ENCODE data around the gene SLC46A3.
"Not testable (repeated sequence)": the region's sequence is repeated elsewhere in the genome, so short reads cannot be mapped to it uniquely, and the experiment has no call there.

The SLC46A3 gene

DNA sequence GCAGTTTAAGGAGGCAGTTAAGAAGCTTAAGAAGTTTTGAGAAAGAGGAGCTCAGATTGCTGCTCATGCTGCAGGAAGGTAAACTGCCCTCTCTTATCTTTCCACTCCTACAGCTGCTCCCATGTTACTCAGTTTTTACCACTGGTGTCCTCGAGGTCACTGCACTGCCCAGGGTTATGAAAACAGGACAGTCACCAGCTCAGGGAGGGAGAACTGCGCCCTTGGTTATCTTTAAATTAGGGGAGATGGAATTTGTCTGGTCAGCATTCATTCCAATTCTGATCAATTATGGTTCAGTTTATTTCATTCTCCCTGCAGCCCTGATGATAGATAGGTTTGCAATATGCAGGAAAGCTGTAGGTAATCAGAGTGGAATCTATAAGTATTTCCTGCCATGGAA, 10.8 kb upstream of the SLC46A3 start:
- DNase-seq: no peak

DNA sequence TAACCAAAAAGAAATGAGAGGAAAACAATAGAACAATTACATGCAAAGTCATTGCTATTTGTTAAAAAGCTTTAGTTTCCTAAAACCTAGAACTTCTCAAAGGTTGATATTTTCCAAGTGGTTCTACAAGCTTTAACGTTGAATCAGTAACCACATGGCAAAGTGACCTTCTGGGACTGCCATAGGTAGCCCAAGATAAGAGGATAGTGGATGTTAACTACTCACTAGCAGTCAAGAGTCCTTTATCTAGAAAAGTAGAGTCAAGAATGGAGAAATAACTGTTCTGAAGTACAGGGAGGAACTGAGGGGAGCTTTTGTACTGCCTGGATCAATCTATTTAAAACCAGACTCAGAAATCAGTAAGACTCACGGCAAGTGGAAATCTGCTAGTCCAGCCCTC, 9.9 kb upstream of the SLC46A3 start:
- DNase-seq: no peak

DNA sequence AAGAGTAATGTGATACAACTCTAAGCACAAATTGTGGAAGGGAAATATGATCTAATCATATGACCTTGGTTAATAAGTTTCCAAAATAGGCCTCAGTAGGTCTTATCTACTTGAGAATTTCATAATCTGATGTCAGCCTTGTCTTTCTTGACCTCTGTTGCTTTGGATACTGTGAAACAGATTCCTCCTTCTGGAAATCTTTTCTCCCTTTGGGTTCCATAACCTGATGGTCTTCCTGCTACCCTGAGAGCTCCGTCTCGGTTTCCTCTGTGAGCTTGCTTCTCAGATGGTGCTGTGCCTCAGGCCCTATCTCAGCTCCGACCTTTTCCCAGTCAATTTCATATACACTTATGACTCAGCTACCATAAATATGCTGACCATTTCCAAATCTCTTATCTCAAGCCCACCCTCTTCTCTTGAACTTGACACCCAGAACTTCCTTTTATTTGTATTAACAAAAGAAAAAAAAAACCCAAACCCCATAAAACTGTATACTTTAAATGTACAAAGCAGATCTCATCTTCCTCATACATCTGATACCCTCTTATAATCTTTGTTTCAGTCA, 6.4 kb upstream of the SLC46A3 start:
- DNase-seq: no peak

DNA sequence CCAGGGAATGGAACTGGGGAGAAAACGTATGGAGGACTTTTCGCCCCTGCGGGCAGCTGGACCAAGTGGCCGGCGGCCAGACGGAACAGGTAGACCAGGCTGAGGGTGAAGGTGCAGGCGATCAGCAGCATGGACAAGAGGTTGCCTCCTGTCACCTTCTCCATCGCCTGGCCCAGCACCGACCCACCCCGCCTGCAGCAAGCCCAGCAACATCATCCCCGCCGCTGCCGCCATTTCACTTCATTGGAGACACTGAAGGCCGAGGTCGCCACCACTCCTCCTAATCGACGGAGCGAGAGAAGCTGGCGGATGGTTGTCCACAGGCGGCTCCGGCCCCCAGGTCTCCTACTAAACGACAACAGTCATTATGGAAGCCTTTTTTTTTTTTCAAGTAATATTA, 5.0 kb upstream of the SLC46A3 start:
- no peak for DNase-seq

DNA sequence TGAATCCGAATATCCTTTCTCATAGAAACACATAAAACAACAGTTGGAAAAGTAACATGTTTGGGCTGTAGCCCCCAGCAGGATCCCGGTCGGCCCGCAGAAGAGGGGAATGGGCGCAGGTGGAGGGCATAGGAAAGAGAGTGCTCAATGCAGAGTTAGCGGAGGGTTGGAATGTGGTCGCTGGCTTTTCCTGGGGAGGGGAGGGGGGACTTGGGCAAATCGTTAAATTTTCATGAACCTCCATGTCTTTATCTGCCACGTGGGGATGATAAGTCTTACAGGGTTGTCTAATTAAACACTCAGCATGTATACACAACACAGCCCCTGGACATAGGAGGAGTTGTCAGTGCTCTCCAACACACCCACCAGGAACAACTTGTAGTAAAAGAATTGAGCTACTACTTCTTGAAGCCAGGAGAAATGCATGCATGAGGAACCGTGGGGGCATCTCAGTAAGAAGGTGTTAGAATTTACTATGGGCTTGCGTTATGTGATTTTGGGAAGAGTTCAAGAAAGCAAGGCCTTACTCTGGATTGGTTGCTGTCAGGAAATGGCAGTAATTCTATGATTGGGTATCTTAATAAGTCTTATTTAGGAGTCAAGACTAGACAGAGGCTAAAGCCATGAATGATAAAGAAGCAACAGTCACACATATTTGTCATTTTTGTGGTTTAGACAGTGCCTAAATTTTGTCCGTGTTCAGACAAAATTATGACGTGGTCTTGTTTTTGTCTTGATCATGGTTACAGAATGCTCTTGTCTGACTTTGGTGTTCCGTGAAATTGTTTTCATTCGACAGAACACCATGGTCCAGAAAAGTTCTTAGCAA, 671 bp upstream of the SLC46A3 start:
- DNase-seq: no peak

DNA sequence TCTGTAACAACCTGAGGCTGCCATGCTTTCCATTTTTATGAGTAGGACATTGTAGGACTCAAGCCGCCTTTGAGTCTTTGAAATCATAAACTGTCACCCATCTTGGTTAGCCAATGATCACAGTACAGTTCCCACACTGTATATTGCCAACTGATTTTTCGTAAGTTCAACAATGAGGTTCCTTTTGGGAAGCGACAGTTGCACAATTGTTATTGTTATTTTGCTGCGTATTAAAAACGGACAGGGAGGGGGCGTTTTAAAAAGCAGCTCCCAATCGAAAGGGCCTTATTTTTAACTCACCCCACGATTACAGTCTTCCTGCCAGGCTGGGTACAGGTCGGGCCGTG, 601 bp downstream of the SLC46A3 start:
- no peak for DNase-seq

DNA sequence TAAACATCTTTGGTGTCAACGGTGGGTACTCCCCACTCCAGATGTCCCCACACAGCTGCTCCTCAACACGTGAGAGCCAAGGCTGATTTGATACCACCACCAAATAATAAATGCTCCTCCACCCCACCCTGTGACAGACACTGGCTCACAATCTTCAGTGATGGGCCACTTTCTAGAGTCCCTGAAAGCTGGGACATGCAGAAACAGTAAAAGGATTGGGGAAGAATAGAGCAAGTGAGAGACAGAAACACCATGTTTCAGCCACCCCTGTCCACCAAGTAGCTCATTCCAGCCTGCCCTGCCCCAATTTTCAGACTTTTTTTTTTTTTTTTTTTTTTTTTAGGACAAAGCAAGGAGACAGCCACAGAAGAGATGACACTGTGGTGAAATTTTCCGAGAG, 1.6 kb downstream of the SLC46A3 start:
- no peak for DNase-seq

DNA sequence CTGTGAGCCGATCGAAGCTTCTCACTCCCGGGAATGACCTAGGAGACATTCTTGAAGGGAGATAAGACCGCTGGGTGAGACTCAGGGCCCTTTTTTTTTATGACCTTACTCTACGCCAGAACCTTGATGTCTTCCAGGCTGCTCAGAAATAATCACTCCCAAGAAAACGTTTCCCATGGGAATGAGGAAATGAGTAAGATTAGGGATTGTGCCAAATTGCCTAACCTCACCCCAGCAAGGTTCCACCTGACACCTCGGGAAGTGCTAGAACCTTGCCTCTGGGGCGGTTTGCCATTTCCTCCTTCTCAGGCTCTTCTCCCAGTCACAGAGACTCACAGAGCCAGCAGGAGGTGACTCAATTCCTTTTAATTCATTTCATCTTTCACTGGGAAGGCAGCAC, 2.3 kb downstream of the SLC46A3 start:
- no peak for DNase-seq

DNA sequence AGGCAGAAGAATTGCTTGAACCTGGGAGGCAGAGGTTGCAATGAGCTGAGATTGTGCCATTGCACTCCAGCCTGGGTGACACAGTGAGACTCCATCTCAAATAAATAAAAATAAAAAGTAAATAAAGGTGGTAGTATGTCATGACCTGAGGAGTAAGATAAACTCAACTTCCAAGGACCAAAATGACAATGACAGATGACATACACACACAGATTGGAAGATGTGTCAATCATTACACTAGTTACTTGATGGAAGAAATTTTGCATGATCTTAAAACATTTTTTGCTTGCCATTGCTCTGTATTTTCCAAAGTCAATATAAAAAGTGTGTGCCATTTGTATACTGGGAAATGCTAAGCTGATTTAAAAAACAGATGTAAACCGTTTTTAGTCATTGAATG, 4.1 kb downstream of the SLC46A3 start:
- DNase-seq: no peak

DNA sequence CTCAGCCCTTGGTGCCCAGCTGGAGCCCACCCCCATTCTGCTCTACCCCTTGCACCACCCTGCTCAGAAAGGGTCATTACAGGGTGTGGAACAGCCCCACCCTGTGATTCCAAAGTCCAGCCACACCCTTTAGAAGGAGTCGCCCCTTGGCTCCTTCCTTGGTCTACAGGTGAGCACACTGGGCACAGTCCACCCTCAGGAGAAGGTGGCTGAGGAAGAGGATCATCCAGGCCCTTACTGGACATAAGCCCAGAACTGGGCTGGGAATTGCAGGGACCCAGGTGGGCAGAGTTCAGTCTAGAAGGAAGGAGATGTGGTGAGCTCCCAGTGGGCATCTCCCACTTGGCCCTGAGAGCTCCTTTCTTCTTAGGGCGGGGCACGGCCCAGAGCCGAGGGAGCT, 8.6 kb downstream of the SLC46A3 start:
- no peak for DNase-seq

DNA sequence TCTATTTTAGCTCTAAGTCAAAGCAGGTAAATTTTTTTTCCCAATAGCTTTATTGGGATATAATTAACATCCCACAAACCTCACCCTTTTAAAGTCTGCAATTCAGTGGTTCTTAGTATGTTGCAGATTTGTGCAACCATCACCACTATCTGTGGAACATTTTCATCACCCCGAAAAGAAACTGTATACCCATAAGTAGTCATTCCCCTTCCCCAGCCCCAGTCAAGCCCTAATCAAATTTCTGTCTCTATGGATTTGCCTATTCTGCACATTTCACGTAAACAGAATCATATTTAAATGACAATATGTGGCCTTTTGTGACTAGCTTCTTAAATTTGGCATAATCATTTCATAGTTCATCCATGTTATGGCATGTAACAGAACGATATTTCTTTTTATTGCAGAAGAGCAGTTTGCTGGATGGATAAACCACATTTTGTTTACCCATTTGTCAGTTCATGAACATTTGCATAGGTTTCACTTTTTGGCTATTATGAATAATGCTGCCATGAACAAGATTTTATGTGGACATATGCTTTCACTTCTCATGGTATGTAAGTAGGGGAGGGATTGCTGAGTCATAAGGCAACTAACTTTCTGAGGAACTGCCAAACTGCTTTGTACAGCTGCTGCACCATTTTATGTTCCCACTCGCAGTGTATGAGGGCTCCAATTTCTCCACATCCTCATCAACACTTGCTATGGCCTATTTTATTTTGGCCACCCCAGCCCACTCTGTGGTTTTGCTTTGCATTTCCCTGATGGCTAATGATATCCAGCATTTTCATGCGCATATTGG, 10.9 kb downstream of the SLC46A3 start:
- no peak for DNase-seq

DNA sequence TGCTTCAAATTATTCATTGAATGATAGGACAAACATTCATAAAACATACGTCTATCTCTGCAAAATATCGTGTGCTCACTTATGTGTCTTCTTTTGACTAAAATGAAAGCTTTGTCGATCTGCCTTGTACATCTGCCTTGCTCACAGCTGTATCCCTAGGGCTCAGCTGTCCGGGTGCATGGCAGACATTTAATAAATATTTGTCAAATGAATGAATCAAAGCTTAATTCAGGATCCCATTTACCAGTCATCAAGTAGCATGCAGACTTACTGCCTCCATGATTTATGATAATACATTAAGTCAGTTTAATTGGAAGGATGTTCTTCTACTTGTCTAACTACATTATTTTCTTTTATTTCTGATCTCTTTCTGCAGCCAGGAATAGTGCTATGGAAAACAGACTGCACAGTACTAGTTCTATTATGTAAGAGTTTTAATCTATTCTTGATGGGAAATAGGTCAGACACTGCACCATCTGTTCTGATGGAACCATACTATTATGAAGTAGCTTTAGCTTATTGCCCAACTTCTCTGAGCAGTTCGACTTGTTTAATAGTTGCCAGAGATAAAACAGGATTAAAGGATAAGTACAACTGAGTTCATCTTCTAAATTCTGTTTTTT, 13.2 kb downstream of the SLC46A3 start:
- no peak for DNase-seq

DNA sequence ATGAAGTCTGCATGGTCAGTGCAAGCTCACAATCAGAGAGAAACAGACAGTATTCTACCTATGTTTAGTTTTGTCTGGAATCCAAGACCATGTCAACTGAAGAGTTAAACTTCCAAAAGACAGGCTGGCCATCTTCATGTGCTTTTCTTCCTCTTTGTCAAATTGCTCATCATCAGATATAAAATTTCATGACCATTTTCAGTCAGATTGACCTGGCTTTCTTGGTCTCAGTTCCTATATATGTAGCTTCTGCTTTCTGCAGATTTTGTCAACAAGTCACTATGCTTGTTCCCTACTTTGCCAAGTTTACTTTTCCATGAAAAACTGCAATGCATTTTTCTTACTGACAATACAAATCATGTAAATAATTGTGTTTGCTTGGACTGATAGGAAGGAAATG, 13.9 kb downstream of the SLC46A3 start:
- DNase-seq: no peak

DNA sequence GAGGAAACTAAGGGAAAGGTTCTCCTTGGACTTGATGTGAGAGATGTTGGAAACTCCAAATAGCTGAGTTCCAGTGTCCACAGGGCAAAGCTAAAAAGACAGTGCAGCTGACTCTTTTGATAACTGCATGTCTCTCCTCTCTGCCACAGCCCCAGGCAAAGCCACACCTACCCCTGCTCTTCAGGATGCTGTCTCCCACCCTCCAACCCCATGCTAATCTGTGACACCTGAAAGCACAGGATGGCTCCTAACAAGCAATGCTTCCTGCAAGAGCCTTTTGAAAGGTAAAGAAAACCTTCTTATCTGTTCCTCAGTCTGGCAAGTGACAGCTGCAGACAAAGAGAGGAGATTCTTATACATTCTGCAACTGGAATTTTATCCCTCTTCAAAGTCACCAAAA, 14.5 kb downstream of the SLC46A3 start:
- no peak for DNase-seq

DNA sequence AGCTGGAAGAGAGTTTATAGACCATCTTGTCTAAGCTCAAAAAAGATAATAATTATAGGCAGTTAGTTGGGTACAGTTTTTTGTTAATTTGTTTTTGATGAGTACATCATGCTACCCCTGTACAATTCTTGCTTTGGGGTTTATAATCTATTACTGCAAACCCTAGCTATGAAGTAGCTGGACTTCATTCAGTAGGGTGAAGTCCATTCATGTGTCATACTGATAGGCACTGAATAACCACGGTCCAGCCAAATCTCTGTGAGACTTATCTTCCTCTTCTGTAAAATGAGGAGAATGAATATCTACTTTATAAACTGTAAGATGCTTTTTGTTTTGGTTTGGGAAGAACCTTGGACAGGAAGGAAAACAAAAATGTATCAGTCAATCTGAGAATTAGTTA, 19.5 kb downstream of the SLC46A3 start:
- DNase-seq: no peak

DNA sequence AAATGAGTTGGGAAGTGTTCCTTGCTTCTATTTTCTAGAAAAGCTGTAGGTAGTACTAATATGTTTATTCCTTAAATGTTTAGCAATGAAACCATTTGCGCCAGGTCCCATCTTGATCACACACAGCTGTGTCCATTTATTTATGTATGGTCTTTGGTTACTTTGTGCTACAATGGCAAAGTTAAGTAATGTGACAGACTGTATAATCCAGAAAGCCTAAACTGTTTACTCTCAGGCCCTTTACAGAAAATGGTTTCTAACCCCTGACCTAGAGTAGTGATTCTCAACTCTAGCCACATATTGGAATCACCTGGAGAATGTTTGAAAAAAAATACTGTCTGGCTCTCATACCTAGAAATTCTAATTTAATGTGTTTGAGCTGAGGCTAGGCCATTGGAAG, 21.3 kb downstream of the SLC46A3 start:
- DNase-seq: no peak

DNA sequence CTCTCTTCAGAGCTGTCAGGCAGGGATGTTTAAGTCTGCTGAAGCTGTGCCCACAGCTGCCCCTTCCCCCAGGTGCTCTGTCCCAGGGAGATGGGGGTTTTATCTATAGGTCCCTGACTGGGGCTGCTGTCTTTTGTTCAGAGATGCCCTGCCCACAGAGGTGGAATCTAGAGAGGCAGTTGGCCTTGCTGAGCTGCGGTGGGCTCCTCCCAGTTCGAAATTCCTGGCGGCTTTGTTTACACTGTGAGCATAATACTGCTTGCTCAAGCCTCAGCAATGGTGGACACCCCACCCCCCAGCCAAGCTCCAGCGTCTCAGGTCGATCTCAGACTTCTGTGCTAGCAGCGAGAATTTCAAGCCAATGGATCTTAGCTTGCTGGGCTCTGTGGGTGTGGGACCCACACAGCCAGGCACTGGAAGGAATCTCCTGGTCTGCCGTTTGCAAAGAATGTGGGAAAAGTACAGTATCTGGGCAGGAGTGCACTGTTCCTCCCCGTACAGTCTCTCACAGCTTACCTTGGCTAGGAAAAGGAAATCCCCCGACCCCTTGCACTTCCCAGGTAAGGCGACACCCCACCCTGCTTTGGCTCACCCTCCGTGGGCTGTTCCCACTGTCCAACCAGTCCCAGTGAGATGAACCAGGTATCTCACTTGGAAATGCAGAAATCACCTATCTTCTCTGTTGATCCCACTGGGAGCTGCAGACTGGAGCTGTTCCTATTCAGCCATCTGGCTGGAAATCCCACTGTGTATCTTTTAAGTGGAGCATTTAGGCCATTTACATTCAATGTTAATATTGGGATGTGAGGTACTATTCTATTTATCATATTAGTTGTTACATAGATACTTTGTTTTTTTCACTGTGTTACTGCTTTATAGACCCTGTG, 24.9 kb downstream of the SLC46A3 start:
- DNase-seq: not testable (repeated sequence)

DNA sequence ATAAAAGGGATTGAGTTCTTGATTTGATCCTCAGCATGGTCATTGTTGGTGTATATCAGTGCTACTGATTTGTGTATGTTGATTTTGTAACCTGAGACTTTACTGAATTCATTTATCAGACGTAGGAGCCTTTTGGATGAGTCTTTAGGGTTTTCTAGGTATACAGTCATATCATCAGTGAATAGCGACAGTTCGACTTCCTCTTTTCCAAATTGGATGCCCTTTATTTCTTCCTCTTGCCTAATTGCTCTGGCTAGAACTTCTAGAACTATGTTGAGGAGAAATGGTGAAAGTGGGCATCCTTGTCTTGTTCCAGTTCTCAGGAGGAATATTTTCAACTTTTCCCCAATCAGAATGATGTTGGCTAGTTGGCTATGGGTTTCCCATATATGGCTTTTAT, 32.9 kb downstream of the SLC46A3 start:
- DNase-seq: no peak

DNA sequence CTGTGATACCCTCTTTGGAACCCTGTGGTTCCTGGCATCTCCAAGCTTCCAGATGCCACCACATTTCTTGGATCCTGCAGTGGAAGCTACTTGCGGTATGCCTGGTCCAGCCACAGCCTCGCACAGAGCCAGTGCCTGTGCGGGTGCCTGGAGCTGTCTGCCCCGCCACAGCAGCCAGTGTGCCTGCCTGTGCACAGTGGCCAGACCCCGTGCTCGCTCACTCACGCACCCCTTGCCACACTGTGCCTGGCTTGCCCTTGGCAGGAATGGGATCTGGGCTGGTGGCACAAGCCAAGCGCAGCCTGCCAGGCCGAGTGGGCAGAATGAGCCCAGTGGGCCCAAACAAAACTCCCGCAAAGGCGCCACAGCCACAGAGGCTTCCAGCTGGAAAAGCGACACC, 33.7 kb downstream of the SLC46A3 start:
- DNase-seq: no peak

DNA sequence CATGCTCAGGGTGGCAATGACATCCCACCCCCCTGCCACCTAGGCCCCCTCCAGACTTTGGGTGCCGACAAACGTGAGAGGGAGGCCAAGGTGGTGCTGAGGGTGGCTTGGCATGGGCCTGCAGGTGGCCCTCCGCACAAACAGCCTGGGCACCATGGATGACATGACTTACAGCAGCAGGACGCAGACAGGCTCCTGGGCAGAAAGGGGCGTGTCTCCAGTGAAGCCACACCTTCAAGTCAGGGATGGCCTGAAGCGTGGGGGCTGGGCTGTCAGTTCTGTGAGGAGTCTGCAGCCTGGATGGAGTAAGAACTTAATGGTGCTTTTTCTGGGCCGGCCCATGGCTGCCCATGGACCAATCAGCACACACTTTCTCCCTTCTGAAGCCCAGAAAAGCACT, 34.5 kb downstream of the SLC46A3 start:
- DNase-seq: no peak

DNA sequence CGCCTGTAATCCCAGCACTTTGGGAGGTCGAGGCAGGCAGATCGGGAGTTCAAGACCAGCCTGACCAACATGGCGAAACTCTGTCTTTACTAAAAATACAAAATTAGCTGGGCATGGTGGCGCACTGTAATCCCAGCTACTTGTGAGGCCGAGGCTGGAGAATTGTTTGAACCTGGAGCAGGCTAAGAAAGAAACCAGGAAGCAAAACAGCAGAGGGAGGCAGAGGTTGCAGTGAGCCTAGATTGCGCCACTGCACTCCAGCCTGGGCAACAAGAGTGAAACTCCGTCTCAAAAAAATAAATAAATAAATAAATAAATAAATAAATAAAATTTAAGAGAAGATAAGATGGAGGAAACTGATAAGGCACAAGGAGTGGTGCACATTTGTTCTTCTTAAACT, 35.6 kb downstream of the SLC46A3 start:
- DNase-seq: not testable (repeated sequence)

DNA sequence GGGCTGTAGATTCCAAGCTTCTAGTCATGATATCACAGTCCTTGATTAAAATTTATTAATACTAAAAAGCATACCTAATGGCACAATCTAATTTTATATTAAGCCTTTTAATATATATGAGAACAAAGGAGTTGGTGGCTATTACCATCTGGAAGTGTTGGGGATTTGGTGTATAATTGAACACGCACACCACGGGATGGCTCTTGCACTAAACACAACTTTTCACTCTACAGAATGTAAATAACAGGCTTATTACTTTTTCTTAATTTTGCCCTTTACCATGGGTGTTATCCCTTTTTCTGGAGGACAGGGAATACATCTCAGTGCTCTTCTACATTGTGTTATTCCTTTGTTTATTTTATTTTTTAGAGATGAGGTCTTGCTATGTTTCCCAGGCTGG, 38.2 kb downstream of the SLC46A3 start:
- DNase-seq: no peak

DNA sequence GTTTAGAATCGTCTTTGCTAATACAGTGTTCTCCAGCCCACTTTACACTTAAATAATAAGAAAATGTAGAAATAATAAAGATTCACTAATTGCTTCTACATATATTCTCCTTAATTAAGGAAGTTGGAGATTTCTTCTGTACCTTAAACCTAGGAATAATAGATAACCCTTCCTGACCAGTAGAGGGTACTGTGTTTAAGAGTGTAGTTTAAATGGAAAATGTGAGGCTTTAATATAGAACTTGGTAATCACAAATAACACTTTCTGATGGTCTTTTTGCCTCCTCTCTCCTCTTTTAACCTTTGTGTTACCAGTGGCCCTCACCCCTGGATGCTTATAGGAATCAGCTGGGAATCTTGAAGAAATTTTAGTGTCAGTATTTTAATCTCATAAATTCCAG, 39.1 kb downstream of the SLC46A3 start:
- DNase-seq: no peak
